Neural progenitor cell (in vitro differentiated cells): ENCODE measurements around the gene HABP4.

Experiments
- CTCF ChIP-seq: fragments of 200-600 bp; sonication (generic); IDR thresholded peaks from 2 replicates; pipeline ENCODE4 v1.5.1; 2017; ENCODE audit warnings: antibody characterized with exemption, mild to moderate bottlenecking
- EZH2phosphoT487 ChIP-seq: fragments of 200-600 bp; sonication (generic); IDR thresholded peaks from 2 replicates; pipeline ENCODE4 v1.6.1; 2017; ENCODE audit warnings: antibody characterized with exemption

- TF ChIP-seq EZH2phosphoT487 (no peak), CTCF (no peak)
Measured at GRCh38 chr9:96449845-96450612, at the start of gene HABP4.
